Hepatocyte (in vitro differentiated cells): ENCODE results near the gene DCDC1.

Experiments used
- CTCF ChIP-seq: fragments of 200-600 bp; sonication (generic); IDR thresholded peaks from 2 replicates; pipeline ENCODE4 v1.5.1; 2016; ENCODE audit warnings: antibody characterized with exemption, mild to moderate bottlenecking; ENCODE audit not compliant: poor library complexity
- EZH2 ChIP-seq: fragments of 200-600 bp; sonication (generic); IDR thresholded peaks from 2 replicates; pipeline ENCODE4 v1.6.1; 2016; ENCODE audit warnings: antibody characterized with exemption, mild to moderate bottlenecking, borderline replicate concordance
- EZH2phosphoT487 ChIP-seq: fragments of 200-600 bp; sonication (generic); IDR thresholded peaks from one replicate; pipeline ENCODE4 v1.6.1; 2018; ENCODE audit warnings: antibody characterized with exemption, mild to moderate bottlenecking, low read depth, moderate library complexity; ENCODE audit not compliant: unreplicated experiment, severe bottlenecking

DNA sequence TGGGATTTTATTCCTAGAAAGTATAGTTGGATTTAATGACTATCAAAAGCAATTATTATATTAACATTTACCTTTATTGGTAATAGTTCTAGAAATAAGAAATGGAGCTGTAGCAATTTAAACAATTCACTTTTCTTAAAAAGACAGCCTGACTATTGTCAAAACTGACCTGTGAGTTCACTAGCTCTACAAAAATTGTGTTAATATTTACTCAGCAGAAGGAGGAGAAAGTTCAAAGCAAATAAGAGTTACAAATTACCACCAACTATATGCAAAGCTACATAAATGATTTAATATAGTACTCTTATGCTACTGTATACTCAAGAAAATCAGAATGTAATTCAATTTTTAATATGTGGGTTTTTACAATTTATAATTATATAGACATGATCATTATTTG is 310.0 kb downstream of the DCDC1 start:
- no peak for TF ChIP-seq EZH2
- no peak for TF ChIP-seq CTCF
- no peak for TF ChIP-seq EZH2phosphoT487
